Hippocampal formation (tissue), 2 donors: ENCODE measurements around the gene PLCD3.

Experiments
- DNase-seq, 2 donors: peaks; one replicate each; lab custom pipeline; 2025; lab: John Stamatoyannopoulos, UW

The PLCD3 gene

DNA sequence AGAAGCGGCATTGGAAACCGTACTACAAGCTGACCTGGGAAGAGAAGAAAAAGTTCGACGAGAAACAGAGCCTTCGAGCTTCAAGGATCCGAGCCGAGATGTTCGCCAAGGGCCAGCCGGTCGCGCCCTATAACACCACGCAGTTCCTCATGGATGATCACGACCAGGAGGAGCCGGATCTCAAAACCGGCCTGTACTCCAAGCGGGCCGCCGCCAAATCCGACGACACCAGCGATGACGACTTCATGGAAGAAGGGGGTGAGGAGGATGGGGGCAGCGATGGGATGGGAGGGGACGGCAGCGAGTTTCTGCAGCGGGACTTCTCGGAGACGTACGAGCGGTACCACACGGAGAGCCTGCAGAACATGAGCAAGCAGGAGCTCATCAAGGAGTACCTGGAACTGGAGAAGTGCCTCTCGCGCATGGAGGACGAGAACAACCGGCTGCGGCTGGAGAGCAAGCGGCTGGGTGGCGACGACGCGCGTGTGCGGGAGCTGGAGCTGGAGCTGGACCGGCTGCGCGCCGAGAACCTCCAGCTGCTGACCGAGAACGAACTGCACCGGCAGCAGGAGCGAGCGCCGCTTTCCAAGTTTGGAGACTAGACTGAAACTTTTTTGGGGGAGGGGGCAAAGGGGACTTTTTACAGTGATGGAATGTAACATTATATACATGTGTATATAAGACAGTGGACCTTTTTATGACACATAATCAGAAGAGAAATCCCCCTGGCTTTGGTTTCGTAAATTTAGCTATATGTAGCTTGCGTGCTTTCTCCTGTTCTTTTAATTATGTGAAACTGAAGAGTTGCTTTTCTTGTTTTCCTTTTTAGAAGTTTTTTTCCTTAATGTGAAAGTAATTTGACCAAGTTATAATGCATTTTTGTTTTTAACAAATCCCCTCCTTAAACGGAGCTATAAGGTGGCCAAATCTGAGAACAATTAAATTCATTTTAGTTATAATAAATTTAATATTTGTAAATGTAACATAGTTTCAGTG is 17.7 kb upstream of the PLCD3 start:
- peak; percentile 62 to 72 for DNase-seq

DNA sequence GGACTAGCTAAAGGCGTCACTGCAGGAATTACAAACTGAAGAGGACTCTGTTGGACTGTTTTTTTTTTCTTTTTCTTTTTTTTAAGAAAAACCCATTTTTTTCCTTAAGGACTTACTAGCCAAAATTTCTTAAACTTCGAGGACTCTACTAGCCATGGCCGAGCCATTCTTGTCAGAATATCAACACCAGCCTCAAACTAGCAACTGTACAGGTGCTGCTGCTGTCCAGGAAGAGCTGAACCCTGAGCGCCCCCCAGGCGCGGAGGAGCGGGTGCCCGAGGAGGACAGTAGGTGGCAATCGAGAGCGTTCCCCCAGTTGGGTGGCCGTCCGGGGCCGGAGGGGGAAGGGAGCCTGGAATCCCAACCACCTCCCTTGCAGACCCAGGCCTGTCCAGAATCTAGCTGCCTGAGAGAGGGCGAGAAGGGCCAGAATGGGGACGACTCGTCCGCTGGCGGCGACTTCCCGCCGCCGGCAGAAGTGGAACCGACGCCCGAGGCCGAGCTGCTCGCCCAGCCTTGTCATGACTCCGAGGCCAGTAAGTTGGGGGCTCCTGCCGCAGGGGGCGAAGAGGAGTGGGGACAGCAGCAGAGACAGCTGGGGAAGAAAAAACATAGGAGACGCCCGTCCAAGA is 16.8 kb upstream of the PLCD3 start:
- peak; percentile 79 to 83 for DNase-seq

DNA sequence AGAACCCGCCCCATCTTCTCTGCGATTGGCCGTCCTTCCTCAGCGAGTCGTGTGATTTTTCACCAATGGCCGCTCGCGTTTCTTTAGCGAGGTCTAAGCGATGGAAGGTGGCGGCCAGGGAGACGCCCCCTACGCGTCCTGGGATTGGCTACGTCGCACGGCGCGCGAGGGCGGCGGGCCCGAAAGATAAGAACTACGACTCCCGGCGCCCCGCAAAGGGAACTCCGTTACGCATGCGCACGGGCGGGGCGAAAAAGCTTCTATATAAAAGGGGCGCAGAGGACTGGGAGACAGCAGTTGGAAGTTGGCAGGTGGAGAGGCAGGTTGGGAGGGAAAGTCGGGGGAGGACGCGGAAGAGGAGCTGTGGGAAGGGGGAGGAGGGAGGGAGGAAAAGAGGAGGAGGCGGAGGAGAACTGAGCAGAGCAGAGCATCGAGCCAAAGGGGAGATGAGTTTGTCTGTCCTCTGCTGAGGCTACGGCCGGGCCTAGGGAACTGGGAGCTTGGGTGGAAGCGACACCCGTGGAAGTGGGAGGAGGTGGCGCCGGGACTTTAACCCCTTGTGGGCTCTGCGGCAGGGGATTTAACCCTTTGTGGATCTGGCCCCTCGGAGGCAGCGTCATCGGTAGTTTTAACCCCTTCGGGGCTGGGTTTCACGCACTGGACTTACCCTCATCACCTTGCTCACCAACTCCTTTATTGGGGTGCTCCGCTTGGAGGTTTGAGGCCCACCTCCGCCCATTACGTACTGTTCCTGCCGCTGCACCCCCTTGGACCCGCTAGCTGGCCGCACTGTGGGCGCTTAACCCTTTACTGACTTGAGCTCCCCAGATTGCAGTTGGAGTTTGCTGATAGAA is 16.1 kb upstream of the PLCD3 start, which contains the start of gene HEXIM1:
HEXIM1 (plus strand) TSS at position 293 of the 854 bp plus-strand sequence. CDS start 716 bp downstream, outside the sequence.
- DNase-seq = peak; percentile 99 to 100

DNA sequence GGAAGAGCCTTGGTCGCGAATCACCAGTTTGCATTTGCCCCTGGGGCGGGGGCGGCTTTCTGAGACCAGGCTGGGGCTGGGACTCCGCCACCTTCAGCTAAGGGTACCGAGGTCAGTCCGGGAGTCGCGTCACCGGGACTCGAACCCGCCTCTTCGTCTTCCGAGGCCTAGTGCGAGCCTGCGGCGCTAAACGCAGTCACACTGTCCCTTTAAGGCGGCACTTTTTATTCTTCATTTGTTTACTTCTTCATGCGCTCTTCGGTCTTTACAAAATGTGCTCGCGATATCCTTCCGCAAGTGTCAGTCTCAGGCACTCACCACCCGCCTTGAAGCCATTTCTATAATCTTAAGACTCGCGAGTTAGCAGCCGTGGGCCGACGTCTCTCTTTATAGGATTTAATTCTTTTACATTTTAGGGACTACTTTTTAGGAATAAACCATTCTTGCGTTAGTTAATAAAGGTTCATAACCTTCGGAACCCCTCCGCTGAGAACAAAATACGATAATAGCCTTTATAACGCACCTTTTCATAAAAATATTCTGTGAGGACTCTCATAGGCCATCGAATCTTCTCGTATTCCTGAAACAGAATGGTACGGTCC is 15.4 kb upstream of the PLCD3 start:
- peak; percentile 78 to 96 for DNase-seq

DNA sequence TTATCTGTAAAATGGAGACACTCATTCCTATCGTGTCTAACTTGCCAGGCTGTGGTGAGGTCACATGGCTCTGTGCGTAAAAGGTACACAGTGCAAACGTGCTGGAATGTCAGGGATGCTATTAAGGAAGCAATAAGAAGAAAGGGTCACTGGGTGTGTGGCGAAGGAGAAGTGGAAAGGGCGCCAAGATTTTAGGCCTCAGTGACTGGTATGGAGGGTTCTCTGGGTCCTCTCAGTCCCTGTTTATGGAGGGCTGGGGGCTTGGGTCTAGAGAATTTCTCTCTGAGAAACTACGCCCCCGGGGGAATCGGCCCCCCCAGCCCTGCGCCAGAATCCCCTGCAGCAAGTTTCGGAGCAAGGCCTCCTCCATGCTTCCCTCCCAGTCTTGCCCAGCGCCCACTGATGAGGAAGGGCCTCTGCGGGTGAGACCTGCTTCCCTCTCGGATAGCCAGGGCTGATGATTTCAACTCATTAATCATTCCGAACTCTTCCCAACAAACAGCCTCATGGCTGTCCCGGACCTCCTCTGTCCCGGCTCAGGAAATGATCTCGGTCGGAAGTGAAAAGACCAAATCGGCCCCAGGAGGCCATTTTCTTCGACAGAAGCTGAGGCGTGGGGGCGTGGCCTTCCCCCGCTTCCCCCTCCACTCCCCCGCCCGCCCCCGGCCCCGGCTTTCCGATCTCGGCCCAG is 14.7 kb upstream of the PLCD3 start:
- DNase-seq = no peak

GRCh38 chr17:45146592-45146889 is 14.2 kb upstream of the PLCD3 start:
- no peak for DNase-seq

DNA sequence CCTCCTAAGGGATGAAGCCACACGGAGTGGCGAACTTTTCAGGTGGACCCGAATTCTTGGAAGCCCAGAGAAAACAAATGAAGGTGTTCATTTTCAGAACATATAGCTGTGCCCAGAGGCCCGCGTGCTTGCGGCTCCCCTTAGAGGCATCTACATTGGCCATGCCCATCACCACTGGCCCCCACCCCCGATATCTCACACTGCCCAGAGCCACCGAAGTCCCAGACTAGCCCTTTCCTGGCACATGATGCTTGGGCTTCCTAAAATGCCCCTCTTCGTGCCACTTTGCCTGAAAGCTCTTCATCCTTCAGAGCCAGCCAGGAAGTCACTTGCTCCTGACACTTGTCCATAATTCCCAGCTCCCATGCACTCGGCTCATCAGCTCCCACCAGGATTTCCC is 13.9 kb upstream of the PLCD3 start:
- DNase-seq = no peak

- DNase-seq = no peak
Measured at GRCh38 chr17:45145035-45145389, 12.7 kb upstream of the PLCD3 start.

DNA sequence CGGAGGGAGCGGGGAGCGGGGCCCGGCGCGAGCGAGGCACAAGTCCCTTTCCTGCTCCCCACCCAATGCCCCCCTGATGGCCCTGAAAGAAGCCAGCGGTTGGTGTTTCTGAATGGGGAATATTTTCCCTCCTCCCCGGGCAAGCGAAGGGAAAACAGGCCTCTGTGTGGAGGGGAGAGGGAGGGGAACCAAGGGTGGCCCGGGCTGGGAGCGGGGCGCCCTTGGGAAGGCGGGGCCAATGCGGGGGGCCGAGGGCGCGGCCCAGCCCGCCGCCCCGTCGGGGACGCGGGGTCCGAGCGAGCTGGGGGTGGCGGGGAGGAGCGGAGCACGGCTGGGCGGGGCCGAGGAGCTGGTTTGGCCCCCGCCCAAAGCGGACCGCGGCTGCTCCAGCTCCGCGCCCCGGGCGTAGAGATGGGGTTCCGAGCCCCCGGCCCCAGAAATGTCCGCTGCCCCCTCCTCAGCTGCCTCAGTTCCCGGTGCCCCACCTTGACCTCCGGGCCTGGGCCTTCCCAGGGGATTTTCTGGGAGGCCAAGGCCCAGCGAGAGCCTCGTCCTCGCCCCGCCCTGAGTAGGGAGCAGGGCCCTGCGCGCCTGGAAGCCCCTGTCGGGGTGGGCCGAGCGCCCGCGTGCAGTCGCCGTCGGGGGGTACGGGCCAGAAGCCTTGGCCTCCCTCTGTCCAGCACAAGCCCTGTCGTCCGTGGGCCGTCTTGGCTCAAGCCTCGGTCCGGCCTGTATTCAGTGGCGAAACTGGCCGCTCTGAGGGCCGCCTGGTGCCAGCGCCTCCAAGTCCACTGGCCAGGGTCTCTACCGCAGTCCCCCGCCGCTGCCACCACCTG is 12.1 kb upstream of the PLCD3 start:
- peak in 1 of 2 donors; percentile 55 for DNase-seq

- DNase-seq = peak in 1 of 2 donors; percentile 29
Measured at GRCh38 chr17:45143767-45144198, 11.5 kb upstream of the PLCD3 start.

- no peak for DNase-seq
Measured at GRCh38 chr17:45143094-45143670, 10.9 kb upstream of the PLCD3 start.

DNA sequence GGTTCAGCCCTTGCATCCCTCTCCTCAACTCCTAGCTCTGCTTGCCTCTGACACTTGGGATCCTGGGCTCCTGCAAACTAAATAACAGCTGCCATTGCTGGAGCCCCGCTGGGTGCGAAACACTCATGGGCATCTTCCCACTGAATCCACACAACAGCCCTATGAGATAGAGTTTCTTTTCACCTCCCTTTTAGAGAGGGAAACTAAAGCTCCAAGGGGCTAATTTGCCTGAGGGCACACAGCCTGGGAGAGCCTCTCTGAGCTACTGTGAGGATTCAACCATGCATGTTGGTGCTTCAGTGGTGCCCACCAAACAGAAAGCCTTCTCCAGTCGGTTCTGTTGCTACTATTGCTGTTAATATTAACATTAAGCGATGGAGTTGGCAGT is 7.2 kb upstream of the PLCD3 start:
- no peak for DNase-seq

GRCh38 chr17:45138911-45139532 is 6.7 kb upstream of the PLCD3 start:
- no peak for DNase-seq

GRCh38 chr17:45137561-45138305 is 5.4 kb upstream of the PLCD3 start:
- no peak for DNase-seq

DNA sequence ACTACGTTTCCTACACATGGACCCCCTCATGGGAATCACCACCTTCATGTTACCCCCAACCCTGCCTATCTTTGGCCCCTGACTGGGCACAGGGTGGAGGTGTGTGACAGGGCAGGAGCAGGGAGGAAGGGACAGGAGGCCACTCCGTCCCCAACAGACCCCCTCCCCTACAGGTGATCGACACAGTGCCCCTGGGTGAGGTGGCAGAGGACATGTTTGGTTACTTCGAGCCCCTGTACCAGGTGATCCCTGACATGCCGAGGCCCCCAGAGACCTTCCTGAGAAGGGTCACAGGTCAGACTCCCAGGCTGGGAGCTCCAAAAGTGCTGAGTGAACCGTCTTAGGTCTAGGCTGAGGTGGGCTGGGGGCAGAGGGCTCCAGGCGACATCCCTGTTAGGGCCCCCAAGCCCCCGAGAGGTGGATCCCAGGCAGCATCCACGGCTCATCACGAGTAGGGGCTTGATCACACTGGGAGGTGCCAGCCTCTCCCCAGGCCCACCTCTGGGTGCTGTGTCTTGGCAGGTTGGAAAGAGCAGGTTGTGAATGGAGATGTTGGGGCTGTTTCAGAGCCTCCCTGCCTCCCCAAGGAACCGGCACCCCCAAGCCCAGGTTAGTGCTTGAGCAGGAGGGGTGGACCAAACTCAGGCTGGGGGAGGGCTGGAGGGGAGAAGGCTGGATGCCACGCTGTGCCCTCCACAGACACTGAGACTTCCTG is 4.7 kb upstream of the PLCD3 start:
- no peak for DNase-seq

DNA sequence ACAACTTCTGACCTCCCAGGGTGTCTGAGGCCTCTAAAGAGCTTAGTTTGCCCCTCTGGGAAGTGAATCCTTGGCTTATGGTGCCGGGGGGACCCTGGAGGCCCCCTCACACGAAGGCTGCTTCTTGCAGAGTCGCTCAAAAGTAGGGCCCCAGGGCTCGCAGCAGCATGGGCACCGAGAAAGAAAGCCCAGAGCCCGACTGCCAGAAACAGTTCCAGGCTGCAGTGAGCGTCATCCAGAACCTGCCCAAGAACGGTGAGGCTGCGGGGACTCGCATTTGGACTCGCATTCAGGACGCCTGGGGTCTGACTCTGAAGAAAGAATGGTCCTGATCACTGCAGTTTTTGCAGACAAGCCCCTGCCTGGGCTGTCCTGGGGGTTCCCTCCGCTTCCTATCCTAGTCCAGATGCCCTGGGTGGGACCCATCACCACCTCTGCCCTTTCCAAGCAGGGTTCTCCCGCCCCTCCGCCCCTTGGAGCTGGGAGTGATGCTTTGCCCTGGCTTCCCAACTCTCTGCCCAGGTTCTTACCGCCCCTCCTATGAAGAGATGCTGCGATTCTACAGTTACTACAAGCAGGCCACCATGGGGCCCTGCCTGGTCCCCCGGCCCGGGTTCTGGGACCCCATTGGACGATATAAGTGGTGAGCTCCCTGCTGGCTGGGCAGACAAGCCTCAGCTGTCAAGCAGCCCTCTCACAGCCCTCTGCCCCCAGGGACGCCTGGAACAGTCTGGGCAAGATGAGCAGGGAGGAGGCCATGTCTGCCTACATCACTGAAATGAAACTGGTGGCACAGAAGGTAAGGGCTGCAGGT is 3.9 kb upstream of the PLCD3 start:
- no peak for DNase-seq
